Chondrocyte (in vitro differentiated cells): ENCODE results near the gene GLTP. TPM values are rescaled to one million over a fixed set of nuclear protein-coding genes. Genes with fewer than 3 reads are reported as not detected.

ENCODE experiments used
- DNase-seq: peaks from one replicate; pipeline ENCODE4 v3.0.0; 2021; ENCODE audit warnings: mixed read lengths, low spot score
- H3K27ac Mint-ChIP-seq: one replicate; pipeline ENCODE4 v1.8.0; 2021; ENCODE audit warnings: mild to moderate bottlenecking, moderate library complexity, mixed read lengths; ENCODE audit not compliant: unreplicated experiment
- H3K27me3 Mint-ChIP-seq: 2 replicates; pipeline ENCODE4 v1.8.0; 2021; ENCODE audit warnings: low read depth, mixed read lengths
- H3K36me3 Mint-ChIP-seq: 2 replicates; pipeline ENCODE4 v1.8.0; 2021; ENCODE audit warnings: low read depth, mixed read lengths
- H3K4me1 Mint-ChIP-seq: 2 replicates; pipeline ENCODE4 v1.8.0; 2021; ENCODE audit warnings: low read depth, mild to moderate bottlenecking, mixed read lengths
- H3K4me3 Mint-ChIP-seq: one replicate; pipeline ENCODE4 v1.8.0; 2021; ENCODE audit warnings: mild to moderate bottlenecking, moderate library complexity, mixed read lengths; ENCODE audit not compliant: unreplicated experiment
- H3K9me3 Mint-ChIP-seq: 2 replicates; pipeline ENCODE4 v1.8.0; 2021; ENCODE audit warnings: low read depth, mixed read lengths
- total RNA-seq: library from RNA; stranded (reverse); gene quantifications from 3 replicates; pipeline ENCODE4 v1.2.1, GENCODE V29; 2021
- TF ChIP-seq, protein P1 (sequence below): fragments of 200-600 bp; sonication (generic); IDR thresholded peaks from 2 replicates; pipeline ENCODE4 v1.5.0; 2021; ENCODE audit warnings: antibody characterized with exemption, mild to moderate bottlenecking, moderate library complexity

The GLTP gene
- total RNA-seq, 1 donor from 2014 or later: 40.7 TPM

DNA sequence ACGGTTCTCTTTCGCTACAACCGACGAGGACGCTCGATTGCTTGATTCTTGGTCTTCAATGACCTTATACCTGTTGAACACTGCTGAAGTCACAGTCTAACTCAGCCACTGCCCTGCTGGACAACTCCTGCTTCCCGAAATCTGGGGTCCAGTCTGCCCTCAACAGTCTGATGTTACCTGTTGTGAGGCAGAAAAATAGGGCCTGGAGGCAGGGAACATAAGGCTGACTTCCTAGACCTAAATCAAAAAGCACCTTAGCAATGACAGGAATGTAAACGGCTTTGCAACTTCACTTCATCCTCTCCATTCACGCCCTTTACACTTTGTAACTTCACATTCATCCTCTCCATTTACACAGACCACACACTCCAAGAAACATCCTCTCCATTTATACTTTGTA, 597 bp upstream of the GLTP start:
- peak overlapping the region; percentile 76 for H3K27ac Mint-ChIP-seq
- H3K4me1 Mint-ChIP-seq: peaks cover 38% of the 10 kb centered on the region
- peak overlapping the region; percentile 83 for H3K4me3 Mint-ChIP-seq
- H3K36me3 Mint-ChIP-seq: no peaks in the 10 kb centered on the region
- TF ChIP-seq, protein P1, sequence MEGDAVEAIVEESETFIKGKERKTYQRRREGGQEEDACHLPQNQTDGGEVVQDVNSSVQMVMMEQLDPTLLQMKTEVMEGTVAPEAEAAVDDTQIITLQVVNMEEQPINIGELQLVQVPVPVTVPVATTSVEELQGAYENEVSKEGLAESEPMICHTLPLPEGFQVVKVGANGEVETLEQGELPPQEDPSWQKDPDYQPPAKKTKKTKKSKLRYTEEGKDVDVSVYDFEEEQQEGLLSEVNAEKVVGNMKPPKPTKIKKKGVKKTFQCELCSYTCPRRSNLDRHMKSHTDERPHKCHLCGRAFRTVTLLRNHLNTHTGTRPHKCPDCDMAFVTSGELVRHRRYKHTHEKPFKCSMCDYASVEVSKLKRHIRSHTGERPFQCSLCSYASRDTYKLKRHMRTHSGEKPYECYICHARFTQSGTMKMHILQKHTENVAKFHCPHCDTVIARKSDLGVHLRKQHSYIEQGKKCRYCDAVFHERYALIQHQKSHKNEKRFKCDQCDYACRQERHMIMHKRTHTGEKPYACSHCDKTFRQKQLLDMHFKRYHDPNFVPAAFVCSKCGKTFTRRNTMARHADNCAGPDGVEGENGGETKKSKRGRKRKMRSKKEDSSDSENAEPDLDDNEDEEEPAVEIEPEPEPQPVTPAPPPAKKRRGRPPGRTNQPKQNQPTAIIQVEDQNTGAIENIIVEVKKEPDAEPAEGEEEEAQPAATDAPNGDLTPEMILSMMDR: no peak
- no peak for DNase-seq
- no peaks in the 10 kb centered on the region for H3K27me3 Mint-ChIP-seq
- no peaks in the 10 kb centered on the region for H3K9me3 Mint-ChIP-seq

DNA sequence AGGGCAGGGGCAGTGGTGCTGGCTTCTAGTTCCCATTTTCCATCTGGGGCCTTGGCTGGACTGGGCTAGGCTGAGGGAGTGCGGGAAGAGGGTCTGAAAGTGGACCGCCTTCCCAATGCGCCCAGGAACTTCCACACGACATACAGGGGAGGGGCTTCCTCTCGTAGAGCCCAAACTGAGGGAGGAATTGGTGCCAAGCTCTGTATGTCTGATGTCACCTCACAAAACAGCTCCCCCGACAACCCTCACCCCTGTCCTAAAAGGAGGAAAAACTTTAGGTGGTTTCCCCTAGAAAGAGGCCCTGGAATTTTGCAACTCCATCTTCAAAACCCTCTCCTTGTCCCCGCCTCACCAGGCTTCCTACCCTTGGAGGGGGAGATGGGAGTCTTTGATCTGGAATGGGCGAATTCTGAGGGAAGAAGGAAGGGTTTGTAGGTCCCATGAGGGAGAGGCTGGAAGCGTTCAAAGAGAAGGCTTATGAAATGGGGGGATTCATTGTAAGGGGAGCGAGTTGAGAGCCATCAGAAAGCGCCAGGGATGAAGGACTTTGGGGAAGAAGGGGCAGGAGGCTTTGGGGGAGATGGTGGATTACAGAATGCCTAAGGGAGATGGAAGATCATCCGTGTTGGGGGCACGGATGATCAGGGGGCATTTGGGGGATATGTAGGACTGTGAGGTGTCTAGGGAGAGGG, 844 bp downstream of the GLTP start:
- Mint-ChIP-seq H3K4me1 (peaks cover 44% of the 10 kb centered on the region), H3K27ac (peak overlapping the region; percentile 76), H3K4me3 (peak overlapping the region; percentile 100), H3K9me3 (no peaks in the 10 kb centered on the region), H3K36me3 (no peaks in the 10 kb centered on the region), H3K27me3 (no peaks in the 10 kb centered on the region)
- no peak for DNase-seq
- TF ChIP-seq, protein P1: no peak

DNA sequence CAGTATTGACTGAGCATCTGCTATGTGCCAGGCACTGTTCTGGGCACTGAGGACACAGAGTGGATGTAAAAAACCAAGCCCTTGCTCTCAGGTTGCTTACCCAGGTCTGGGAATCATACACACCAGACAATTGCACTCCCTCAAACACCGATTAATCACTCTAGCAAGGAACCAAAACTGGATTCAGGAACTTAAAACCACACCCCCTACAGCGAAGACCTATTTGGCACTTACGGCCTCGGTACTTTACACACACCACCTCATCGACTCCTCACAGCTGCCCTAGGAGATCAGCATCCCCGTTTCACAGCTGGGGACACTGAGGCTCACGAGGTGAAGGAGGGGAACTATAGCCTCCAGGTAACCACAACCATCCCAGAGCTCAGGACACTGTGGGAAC, 1.6 kb downstream of the GLTP start:
- TF ChIP-seq, protein P1: no peak
- peaks cover 44% of the 10 kb centered on the region for H3K4me1 Mint-ChIP-seq

DNA sequence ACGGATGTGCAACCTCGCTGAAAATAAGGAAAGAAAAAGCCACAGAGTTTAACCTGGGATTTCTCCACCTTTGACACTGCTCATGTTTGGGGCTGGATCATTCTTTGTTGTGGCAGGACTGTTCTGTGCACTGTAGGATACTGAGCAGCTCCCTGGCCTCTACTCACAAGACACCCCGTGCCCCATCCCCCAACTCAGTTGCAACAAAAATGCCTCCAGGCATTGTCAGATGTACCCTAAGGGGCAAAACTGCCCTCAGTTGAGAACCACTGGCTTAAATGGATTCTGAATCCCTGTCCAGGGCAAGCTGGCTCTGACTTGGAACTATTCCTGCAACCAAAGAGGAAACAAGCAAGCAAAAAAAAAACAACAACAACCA, 2.1 kb downstream of the GLTP start:
- TF ChIP-seq, protein P1: no peak
- Mint-ChIP-seq H3K4me3 (peak overlapping the region; percentile 25), H3K36me3 (no peaks in the 10 kb centered on the region), H3K27me3 (no peaks in the 10 kb centered on the region), H3K27ac (no peak overlapping the region), H3K9me3 (no peaks in the 10 kb centered on the region), H3K4me1 (peaks cover 44% of the 10 kb centered on the region)
- no peak for DNase-seq

More for the DNA sequence above, 1.6 kb downstream of the GLTP start:
- no peak for DNase-seq
- Mint-ChIP-seq H3K36me3 (no peaks in the 10 kb centered on the region), H3K27ac (no peak overlapping the region), H3K27me3 (no peaks in the 10 kb centered on the region), H3K9me3 (no peaks in the 10 kb centered on the region), H3K4me3 (peak overlapping the region; percentile 100)

DNA sequence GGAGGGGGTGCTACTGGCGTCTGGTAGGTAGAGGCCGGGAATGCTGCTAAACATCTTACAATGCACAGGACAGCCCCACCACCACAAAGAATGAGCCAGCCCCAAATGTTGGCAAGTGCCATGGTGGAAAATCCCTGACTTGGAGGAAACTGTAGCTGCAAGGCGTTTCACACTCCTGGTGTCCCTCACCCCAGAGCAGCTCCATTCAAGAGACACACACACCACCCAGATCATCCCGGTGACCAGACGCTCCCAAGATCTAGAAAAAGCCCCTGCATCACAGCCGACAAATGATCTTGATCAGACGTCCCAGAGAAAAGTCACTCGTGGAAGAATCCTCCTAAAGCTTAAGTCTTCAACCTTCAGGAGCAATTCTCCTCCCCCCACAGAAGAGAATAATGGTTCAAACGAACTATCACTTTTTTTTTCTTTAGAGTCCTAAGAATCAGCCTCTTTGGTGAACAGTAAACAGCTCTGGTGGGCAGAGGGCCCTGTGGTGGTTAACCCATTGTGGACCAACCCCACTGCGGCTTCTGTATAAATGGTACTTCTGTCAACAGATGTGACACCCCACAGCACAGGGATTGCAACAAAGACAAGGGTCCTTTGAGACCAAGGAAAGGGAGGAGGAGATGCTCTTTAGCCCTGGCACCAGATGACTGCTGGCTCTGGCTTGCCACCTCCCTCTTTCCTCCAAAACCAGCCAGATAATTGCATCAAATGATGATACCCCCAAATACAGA, 2.7 kb downstream of the GLTP start:
- Mint-ChIP-seq H3K4me1 (peaks cover 45% of the 10 kb centered on the region), H3K9me3 (no peaks in the 10 kb centered on the region), H3K4me3 (no peak overlapping the region)

More for the DNA sequence above, 2.7 kb downstream of the GLTP start:
- TF ChIP-seq, protein P1: no peak
- H3K27ac Mint-ChIP-seq: peak overlapping the region; percentile 8
- no peaks in the 10 kb centered on the region for H3K27me3 Mint-ChIP-seq
- DNase-seq: no peak
- no peaks in the 10 kb centered on the region for H3K36me3 Mint-ChIP-seq
